ENCODE results near the gene RAD51B. TPM values are rescaled to one million over a fixed set of nuclear protein-coding genes. Genes with fewer than 3 reads are reported as not detected.

RAD51B gene
- total RNA-seq, 1 experiment from 2014 or later: 10.8 TPM

- ATAC-seq: peak; percentile 40
- H3K9me3 ChIP-seq (ENCODE audit: low read length): no peaks in the 10 kb centered on the region
- H3K9ac ChIP-seq (ENCODE audit: low read length): no peak overlapping the region
- H2AFZ ChIP-seq (ENCODE audit: low read length): no peak overlapping the region
- H4K20me1 ChIP-seq (ENCODE audit: low read length): no peaks in the 10 kb centered on the region
- no peaks in the 10 kb centered on the region for H3K36me3 ChIP-seq (ENCODE audit: low read depth, low read length)
- CTCF ChIA-PET: no interaction called here
- POLR2A ChIA-PET (ENCODE audit: unreplicated experiment): no interaction called here
- H3K4me1 ChIP-seq (ENCODE audit: insufficient read depth, low read length): peaks cover 6% of the 10 kb centered on the region; the same call in 1 of the 2 replicates
- BruUV-seq (replicated peaks): no TSS peak
- H3F3A ChIP-seq (ENCODE audit: low read length, unreplicated experiment): no peaks in the 10 kb centered on the region
- no peak overlapping the region for H3K27ac ChIP-seq (ENCODE audit: low read length)
- no peaks in the 10 kb centered on the region for H3K9me2 ChIP-seq (replicated peaks; ENCODE audit: low read length)
- TF ChIP-seq EZH2 (IDR thresholded peaks at IDR 0.05; ENCODE audit: low read length, unreplicated experiment) (no peak), CTCF (conservative IDR thresholded peaks at IDR 0.05; ENCODE audit: low read depth, low read length) (no peak), EZH2phosphoT487 (IDR thresholded peaks at IDR 0.05; ENCODE audit: borderline replicate concordance, low read length) (no peak)
- intact Hi-C loops (cut with micrococcal nuclease): loop anchor here (10.0 kb wide), 1 partner anchor 276 kb away; no protein-coding TSS in a partner anchor
- no peaks in the 10 kb centered on the region for H3K27me3 ChIP-seq (ENCODE audit: low read length)
- H3K79me2 ChIP-seq (ENCODE audit: low read length): no peaks in the 10 kb centered on the region
- no peak overlapping the region for H3K4me3 ChIP-seq (ENCODE audit: low read length)
- no peak for DNase-seq
- no peak overlapping the region for H3K4me2 ChIP-seq (ENCODE audit: low read length)
Measured at GRCh38 chr14:68089146-68089731, 269.7 kb downstream of the RAD51B start.

- no peaks in the 10 kb centered on the region for H3K27me3 ChIP-seq (ENCODE audit: low read length)
- H3K79me2 ChIP-seq (ENCODE audit: low read length): no peaks in the 10 kb centered on the region
- no peak overlapping the region for H3K4me3 ChIP-seq (ENCODE audit: low read length)
- no peaks in the 10 kb centered on the region for H3F3A ChIP-seq (ENCODE audit: low read length, unreplicated experiment)
- DNase-seq: peak; percentile 42
- CTCF ChIA-PET: no interaction called here
- no peak overlapping the region for H3K9ac ChIP-seq (ENCODE audit: low read length)
- no peak overlapping the region for H3K4me2 ChIP-seq (ENCODE audit: low read length)
- no peaks in the 10 kb centered on the region for H3K36me3 ChIP-seq (ENCODE audit: low read depth, low read length)
- intact Hi-C loops (cut with micrococcal nuclease): no loop called here
- peaks cover 10% of the 10 kb centered on the region; the same call in 1 of the 2 replicates for H3K4me1 ChIP-seq (ENCODE audit: insufficient read depth, low read length)
- no TSS peak for BruUV-seq (replicated peaks)
- H3K9me2 ChIP-seq (replicated peaks; ENCODE audit: low read length): no peaks in the 10 kb centered on the region
- no peaks in the 10 kb centered on the region for H4K20me1 ChIP-seq (ENCODE audit: low read length)
- peak; percentile 90 for ATAC-seq
- no peak overlapping the region for H2AFZ ChIP-seq (ENCODE audit: low read length)
- H3K9me3 ChIP-seq (ENCODE audit: low read length): no peaks in the 10 kb centered on the region
- TF ChIP-seq EZH2phosphoT487 (IDR thresholded peaks at IDR 0.05; ENCODE audit: borderline replicate concordance, low read length) (no peak), CTCF (conservative IDR thresholded peaks at IDR 0.05; ENCODE audit: low read depth, low read length) (peak; percentile 35; the same call in 1 of the 2 replicates)
- POLR2A ChIA-PET (ENCODE audit: unreplicated experiment): no interaction called here
- no peak overlapping the region for H3K27ac ChIP-seq (ENCODE audit: low read length)
Measured at GRCh38 chr14:68094158-68094557, 274.6 kb downstream of the RAD51B start.

GRCh38 chr14:68094752-68095151 lies 275.2 kb downstream of the RAD51B start:
- Histone ChIP-seq H3K4me3 (ENCODE audit: low read length) (no peak overlapping the region), H3K4me2 (ENCODE audit: low read length) (no peak overlapping the region), H3K9me2 (replicated peaks; ENCODE audit: low read length) (no peaks in the 10 kb centered on the region), H3K4me1 (ENCODE audit: insufficient read depth, low read length) (peaks cover 10% of the 10 kb centered on the region; the same call in 1 of the 2 replicates), H4K20me1 (ENCODE audit: low read length) (no peaks in the 10 kb centered on the region), H3F3A (ENCODE audit: low read length, unreplicated experiment) (no peaks in the 10 kb centered on the region), H2AFZ (ENCODE audit: low read length) (no peak overlapping the region), H3K36me3 (ENCODE audit: low read depth, low read length) (no peaks in the 10 kb centered on the region), H3K9ac (ENCODE audit: low read length) (no peak overlapping the region), H3K27me3 (ENCODE audit: low read length) (no peaks in the 10 kb centered on the region), H3K9me3 (ENCODE audit: low read length) (no peaks in the 10 kb centered on the region), H3K79me2 (ENCODE audit: low read length) (no peaks in the 10 kb centered on the region), H3K27ac (ENCODE audit: low read length) (no peak overlapping the region)
- ChIA-PET POLR2A (ENCODE audit: unreplicated experiment) (no interaction called here), CTCF (no interaction called here)
- DNase-seq: no peak
- intact Hi-C loops (cut with micrococcal nuclease): no loop called here
- no TSS peak for BruUV-seq (replicated peaks)
- ATAC-seq: no peak
- TF ChIP-seq CTCF (conservative IDR thresholded peaks at IDR 0.05; ENCODE audit: low read depth, low read length): no peak
- no peak for TF ChIP-seq EZH2 (IDR thresholded peaks at IDR 0.05; ENCODE audit: low read length, unreplicated experiment)
- no peak for TF ChIP-seq EZH2phosphoT487 (IDR thresholded peaks at IDR 0.05; ENCODE audit: borderline replicate concordance, low read length)

All from PC-3 (cell line).